ENCODE measurements around the gene SLC26A2. TPM values are rescaled to one million over a fixed set of nuclear protein-coding genes. Genes with fewer than 3 reads are reported as not detected.

The SLC26A2 gene
- total and polyA plus RNA-seq, 10 of the 15 experiments (the other 5 are each of a cell fraction or from before 2014, with no cell fraction given), result 1.7 to 6.4 (median 4.2) TPM

- ChIA-PET RAD21 (ENCODE audit: unreplicated experiment) (interaction anchor here (1.0 to 1.2 kb wide), 2 partner anchors 78 to 162 kb away, joined by 3 read pairs; no protein-coding TSS in a partner anchor), CTCF (interaction anchor here (1.4 to 2.2 kb wide), 2 partner anchors 51 to 189 kb away, joined by 3 to 8 read pairs; no protein-coding TSS in a partner anchor), POLR2A (interaction anchor here (0.5 kb wide), 1 partner anchor 617 kb away, joined by 3 read pairs; no protein-coding TSS in a partner anchor), SMC1A (ENCODE audit: uncharacterized antibody, unreplicated experiment) (interaction anchor here (0.6 to 2.9 kb wide), 4 partner anchors 8 to 405 kb away, joined by 3 to 8 read pairs (median 4); no protein-coding TSS in a partner anchor)
- Histone ChIP-seq H3K4me1 (ENCODE audit: control insufficient read depth, insufficient read depth, low read length) (no peaks in the 10 kb centered on the region), H3K4me2 (ENCODE audit: control insufficient read depth, insufficient read depth) (no peak overlapping the region), H3K9ac (ENCODE audit: control insufficient read depth, insufficient read depth, low read length) (no peak overlapping the region), H3K9me3 (replicated peaks; ENCODE audit: control insufficient read depth, insufficient read depth, low read length) (no peaks in the 10 kb centered on the region), H3K36me3 (ENCODE audit: control insufficient read depth in 2 of 2, insufficient read depth in 2 of 2, low read length in 1 of 2) (peaks cover 11 to 28% of the 10 kb centered on the region in 2 experiments), H3K27ac (ENCODE audit: control insufficient read depth, insufficient read depth) (no peak overlapping the region), H3K27me3 (replicated peaks in 1 of 2; ENCODE audit: control insufficient read depth in 2 of 2, insufficient read depth in 2 of 2, low read length in 1 of 2) (no peaks in the 10 kb centered on the region), H4K20me1 (ENCODE audit: control insufficient read depth, insufficient read depth) (no peaks in the 10 kb centered on the region), H2AFZ (ENCODE audit: control insufficient read depth, low read depth, low read length) (no peak overlapping the region), H3K4me3 (no peak overlapping the region), H3K79me2 (ENCODE audit: control insufficient read depth, insufficient read depth, low read length) (no peaks in the 10 kb centered on the region)
- TF ChIP-seq CUX1 (IDR thresholded peaks at IDR 0.05; ENCODE audit: insufficient replicate concordance, low read depth, low read length) (no peak), RBBP5 (conservative IDR thresholded peaks at IDR 0.05) (no peak), SUPT20H (IDR thresholded peaks at IDR 0.05; ENCODE audit: borderline replicate concordance, control insufficient read depth, low read depth, low read length) (no peak), HDAC2 (IDR thresholded peaks at IDR 0.05) (no peak), ZBTB4 (CRISPR knock-in tag; IDR thresholded peaks at IDR 0.05) (no peak), ATF2 (IDR thresholded peaks at IDR 0.05; ENCODE audit: low read length) (no peak), RAD21 (IDR thresholded peaks at IDR 0.05; ENCODE audit: insufficient read depth, low read depth, low read length) (no peak), LARP7 (IDR thresholded peaks at IDR 0.05) (no peak), CHD2 (IDR thresholded peaks at IDR 0.05; ENCODE audit: borderline replicate concordance, low read depth, low read length) (no peak), ZBTB33 (IDR thresholded peaks at IDR 0.05) (no peak), TAF1 (IDR thresholded peaks at IDR 0.05; ENCODE audit: borderline replicate concordance, low read depth, low read length) (no peak), CBX5 (IDR thresholded peaks at IDR 0.05; ENCODE audit: low read depth) (no peak), HDAC6 (IDR thresholded peaks at IDR 0.05; ENCODE audit: unreplicated experiment) (no peak)
- FAIRE-seq (no peak), ATAC-seq (no peak), DNase-seq (ENCODE audit: low read depth, low spot score) (no peak)
- BruUV-seq (replicated peaks), result no TSS peak
- 100% methylated on average over 1 of the region's 1 CpG for WGBS (ENCODE audit: insufficient coverage, insufficient replicate concordance, low lambda C conversion rate, missing lambda C conversion rate)
- in situ Hi-C loops (cut with MboI) (no loop called here), intact Hi-C loops (cut with micrococcal nuclease; ENCODE audit: unreplicated experiment) (no loop called here)
These were observed 62.6 kb downstream of the SLC26A2 start for GRCh38 chr5:150023136-150023535.
